ENCODE measurements around the gene DTNB.
"Not testable (repeated sequence)": the region's sequence is repeated elsewhere in the genome, so short reads cannot be mapped to it uniquely, and the experiment has no call there.

DTNB gene

GRCh38 chr2:25588576-25588975 lies 84.8 kb downstream of the DTNB start:
- DNase-seq (ENCODE audit: low spot score) = no peak

- DNase-seq (ENCODE audit: low spot score) = peak; percentile 62
These were observed 86.0 kb downstream of the DTNB start for GRCh38 chr2:25587361-25587760.

GRCh38 chr2:25586726-25587144 lies 86.6 kb downstream of the DTNB start:
- DNase-seq (ENCODE audit: low spot score) = no peak

GRCh38 chr2:25585189-25585588 lies 88.2 kb downstream of the DTNB start:
- no peak for DNase-seq (ENCODE audit: low spot score)

- no peak for DNase-seq (ENCODE audit: low spot score)
These were observed 91.1 kb downstream of the DTNB start for GRCh38 chr2:25582077-25582830.

GRCh38 chr2:25576596-25576995 lies 96.8 kb downstream of the DTNB start:
- no peak for DNase-seq (ENCODE audit: low spot score)

GRCh38 chr2:25572638-25573037 lies 100.7 kb downstream of the DTNB start:
- no peak for DNase-seq (ENCODE audit: low spot score)

GRCh38 chr2:25570161-25570845 lies 103.1 kb downstream of the DTNB start:
- DNase-seq (ENCODE audit: low spot score) = no peak

GRCh38 chr2:25567406-25567805 lies 106.0 kb downstream of the DTNB start:
- peak; percentile 48 for DNase-seq (ENCODE audit: low spot score)

- no peak for DNase-seq (ENCODE audit: low spot score)
These were observed 106.7 kb downstream of the DTNB start for GRCh38 chr2:25566694-25567093.

GRCh38 chr2:25566094-25566493 lies 107.3 kb downstream of the DTNB start:
- DNase-seq (ENCODE audit: low spot score) = no peak

GRCh38 chr2:25561136-25561850 lies 112.1 kb downstream of the DTNB start:
- no peak for DNase-seq (ENCODE audit: low spot score)

- no peak for DNase-seq (ENCODE audit: low spot score)
These were observed 114.2 kb downstream of the DTNB start for GRCh38 chr2:25559148-25559547.

GRCh38 chr2:25558262-25558661 lies 115.1 kb downstream of the DTNB start:
- peak; percentile 67 for DNase-seq (ENCODE audit: low spot score)

GRCh38 chr2:25557179-25558036 lies 116.0 kb downstream of the DTNB start:
- no peak for DNase-seq (ENCODE audit: low spot score)

GRCh38 chr2:25552318-25552717 lies 121.1 kb downstream of the DTNB start:
- DNase-seq (ENCODE audit: low spot score) = no peak

- no peak for DNase-seq (ENCODE audit: low spot score)
These were observed 122.1 kb downstream of the DTNB start for GRCh38 chr2:25551316-25551715.

GRCh38 chr2:25549571-25549970 lies 123.8 kb downstream of the DTNB start:
- not testable (repeated sequence) for DNase-seq (ENCODE audit: low spot score)

GRCh38 chr2:25548601-25549000 lies 124.8 kb downstream of the DTNB start:
- DNase-seq (ENCODE audit: low spot score) = no peak

GRCh38 chr2:25546852-25547251 lies 126.5 kb downstream of the DTNB start:
- no peak for DNase-seq (ENCODE audit: low spot score)

GRCh38 chr2:25545899-25546298 lies 127.5 kb downstream of the DTNB start:
- DNase-seq (ENCODE audit: low spot score) = no peak

GRCh38 chr2:25544445-25544844 lies 128.9 kb downstream of the DTNB start:
- no peak for DNase-seq (ENCODE audit: low spot score)
